ENCODE measurements around the gene PGAM2.

PGAM2 gene

DNA sequence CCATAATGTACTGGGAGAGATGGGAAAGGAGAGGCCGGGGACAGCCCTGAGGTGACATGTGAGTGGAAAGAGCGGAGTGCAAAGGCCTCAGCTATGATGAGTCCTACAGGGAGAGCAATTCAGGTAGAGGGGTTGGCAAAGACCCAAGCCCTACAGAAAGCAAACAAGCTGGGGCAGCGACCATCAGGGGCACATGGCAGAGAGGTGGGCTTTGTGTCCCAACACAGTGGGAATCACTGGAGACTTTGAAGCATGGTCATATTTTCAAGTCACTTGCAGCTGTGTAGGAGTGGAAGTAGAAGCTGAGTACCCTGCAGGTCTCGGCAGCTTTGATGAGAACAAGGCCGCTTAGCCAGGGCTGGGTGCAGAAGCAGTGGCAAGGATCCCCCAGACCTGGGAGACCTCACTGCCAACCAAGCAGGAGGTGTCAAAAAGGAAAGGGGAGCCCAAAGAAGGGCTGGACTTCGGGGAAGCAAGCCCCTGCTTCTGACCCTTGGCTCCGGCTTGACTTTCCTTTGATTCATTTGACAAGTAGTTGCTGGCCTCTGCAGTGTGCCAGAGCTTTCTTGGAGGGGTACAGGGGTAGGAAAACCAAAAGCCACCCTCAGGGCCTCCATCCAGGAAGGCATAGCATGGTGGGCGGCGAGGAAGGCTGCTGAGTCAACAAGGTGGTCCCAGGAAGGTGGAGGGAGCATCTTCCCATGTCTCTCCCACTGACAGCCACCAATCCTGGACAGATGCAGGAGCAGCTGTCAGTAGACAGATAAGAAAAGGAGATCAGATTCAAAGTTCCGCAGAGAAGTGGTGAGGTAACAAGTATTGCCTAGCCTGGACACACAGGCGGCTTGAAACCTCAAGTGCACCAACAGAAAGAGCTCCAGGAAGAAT, 1.9 kb upstream of the PGAM2 start:
- H3K4me3 ChIP-seq (ENCODE audit: low read depth, low read length) = no peak overlapping the region

DNA sequence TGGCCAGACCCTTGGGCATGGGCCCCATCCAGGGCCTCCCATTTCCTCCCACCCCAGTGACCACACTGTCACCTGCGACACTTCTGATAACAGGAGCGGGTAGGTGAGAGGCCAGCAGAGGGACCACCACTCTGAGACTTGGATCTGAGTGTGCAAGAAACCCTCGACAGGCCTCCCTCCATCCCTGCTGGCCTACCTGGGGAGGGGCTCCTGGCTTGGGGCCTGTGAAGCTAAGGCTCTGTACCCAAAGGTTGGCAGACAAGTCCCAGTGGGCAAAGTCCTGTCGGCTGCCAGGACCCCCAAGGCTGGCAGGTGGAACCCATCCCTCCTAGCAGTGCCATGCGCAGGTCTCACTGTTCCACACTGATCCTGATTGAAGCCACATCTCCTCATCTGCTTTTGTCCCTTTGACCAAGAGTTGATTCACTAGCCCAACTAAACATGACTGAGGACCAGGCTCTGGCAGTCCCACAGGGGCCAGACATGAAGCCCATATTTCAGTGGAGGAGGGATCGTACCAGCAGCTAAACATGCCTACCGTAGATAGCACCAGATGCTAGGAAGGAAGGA, 1.2 kb upstream of the PGAM2 start:
- H3K4me3 ChIP-seq (ENCODE audit: low read depth, low read length) = no peak overlapping the region

DNA sequence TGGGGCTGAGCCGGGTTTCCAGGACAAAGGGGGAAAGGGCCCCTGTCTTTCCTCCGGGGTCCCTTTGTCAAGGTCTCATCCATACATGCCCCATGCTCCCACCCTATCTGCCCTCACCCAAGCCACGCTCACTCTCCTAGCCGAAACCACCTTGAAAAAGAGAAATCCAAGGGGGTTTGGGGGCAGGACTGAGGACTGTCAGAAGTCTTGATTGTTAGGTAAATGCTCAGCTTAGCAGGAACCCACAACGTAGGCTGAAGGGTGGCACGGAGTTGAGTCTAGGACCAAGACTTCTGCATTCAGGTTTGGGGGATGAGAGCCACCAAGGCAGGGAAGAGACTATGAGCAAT, 719 bp upstream of the PGAM2 start:
- no peak overlapping the region for H3K4me3 ChIP-seq (ENCODE audit: low read depth, low read length)

DNA sequence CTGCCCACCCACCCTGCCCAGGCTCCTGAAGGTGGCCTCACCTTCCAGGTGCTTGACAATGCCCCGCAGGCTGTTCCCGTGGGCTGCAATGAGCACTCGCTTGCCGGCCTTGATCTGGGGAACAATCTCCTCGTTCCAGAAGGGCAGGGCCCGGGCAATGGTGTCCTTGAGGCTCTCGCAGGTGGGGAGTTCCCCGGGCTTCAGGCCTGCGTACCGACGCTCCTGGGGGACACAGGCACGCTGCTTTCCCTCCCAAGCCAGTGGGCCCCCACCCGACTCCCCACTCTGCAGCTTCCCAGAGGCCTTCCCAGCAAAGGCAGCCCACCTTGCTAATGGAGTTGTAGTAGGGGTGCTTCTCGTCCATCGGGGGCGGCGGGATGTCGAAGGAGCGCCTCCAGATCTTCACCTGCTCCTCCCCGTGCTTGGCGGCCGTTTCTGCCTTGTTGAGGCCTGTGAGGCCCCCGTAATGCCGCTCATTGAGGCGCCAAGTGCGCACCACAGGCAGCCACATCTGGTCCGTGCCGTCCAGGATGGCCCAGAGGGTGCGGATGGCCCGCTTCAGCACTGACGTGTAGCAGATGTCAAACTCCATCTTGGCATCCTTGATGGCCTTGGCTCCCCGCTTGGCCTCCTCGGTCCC, 456 bp downstream of the PGAM2 start:
- no peak overlapping the region for H3K4me3 ChIP-seq (ENCODE audit: low read depth, low read length)

DNA sequence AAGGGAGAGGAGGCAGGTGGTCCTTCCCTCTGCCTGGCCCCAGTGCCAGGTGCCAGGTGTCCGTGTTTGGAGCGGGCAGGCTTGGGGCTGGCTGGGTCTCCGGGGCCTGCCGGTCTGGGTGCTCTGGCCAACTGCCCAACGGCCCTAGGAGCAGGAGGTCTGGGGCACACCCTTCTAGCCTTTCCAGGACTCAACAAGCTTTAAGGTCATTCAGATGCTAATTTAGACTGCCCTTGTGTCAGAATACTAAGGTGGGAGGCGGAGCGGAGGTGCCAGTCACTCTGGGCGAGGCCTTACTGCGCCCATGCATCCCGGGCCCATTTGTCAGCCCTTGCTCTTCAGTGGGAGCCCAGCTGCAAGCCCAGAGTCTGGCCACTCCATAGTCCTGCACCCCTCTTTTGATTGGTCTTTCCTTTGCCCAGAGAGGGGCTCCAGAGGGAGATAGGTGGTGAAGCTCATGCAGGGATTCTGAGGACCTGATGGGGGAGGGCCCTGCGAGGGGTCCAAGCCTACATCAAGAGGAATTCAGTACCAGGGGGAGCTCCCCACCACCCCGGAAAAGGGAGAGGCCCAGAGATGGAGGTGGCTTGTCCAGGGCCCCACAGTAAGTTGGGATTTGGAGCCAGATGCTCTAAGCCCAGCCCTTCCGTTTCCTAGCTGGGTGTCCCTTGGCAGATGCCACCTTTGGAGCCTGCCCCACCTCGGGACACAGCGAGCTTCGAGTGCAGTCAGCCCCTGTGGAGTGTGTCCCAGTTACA, 1.3 kb downstream of the PGAM2 start:
- H3K4me3 ChIP-seq (ENCODE audit: low read depth, low read length) = no peak overlapping the region

DNA sequence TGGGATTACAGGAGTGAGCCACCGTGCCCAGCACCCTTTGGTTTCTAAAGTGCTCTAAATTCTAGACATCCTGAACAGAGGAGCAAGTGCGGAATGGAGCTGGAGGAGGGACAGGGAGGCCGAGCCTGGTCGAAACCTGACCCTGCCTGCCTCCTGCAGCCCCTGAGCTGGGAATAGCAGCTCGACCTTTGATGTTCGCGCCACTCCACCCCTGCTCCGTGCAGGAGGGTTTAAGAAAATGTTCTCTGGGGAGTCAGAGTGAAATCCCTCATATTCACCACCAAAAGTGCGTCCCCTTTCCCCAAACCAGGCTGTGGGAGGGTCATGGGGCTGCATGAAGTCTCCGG, 1.8 kb downstream of the PGAM2 start:
- H3K4me3 ChIP-seq (ENCODE audit: low read depth, low read length) = no peak overlapping the region

DNA sequence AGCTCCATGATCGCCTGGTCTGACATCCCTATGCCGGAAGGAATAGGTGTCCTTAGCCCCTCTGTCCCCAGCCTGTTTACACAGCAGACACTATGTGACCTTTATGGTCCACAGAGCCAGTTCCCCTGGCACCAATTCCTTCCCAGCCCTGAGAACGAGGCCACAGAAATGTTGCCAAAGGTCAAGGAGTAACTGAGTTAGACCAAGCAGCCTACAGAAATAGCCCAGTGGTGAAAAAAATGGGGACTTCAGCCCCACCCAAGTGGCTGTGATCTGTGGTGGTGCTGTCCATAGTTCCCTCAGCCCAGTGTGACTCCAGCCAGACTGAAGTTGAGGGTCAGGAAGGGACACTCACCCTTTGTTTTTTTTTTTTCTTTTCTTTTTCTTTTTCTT, 2.5 kb downstream of the PGAM2 start:
- H3K4me3 ChIP-seq (ENCODE audit: low read depth, low read length) = no peak overlapping the region

DNA sequence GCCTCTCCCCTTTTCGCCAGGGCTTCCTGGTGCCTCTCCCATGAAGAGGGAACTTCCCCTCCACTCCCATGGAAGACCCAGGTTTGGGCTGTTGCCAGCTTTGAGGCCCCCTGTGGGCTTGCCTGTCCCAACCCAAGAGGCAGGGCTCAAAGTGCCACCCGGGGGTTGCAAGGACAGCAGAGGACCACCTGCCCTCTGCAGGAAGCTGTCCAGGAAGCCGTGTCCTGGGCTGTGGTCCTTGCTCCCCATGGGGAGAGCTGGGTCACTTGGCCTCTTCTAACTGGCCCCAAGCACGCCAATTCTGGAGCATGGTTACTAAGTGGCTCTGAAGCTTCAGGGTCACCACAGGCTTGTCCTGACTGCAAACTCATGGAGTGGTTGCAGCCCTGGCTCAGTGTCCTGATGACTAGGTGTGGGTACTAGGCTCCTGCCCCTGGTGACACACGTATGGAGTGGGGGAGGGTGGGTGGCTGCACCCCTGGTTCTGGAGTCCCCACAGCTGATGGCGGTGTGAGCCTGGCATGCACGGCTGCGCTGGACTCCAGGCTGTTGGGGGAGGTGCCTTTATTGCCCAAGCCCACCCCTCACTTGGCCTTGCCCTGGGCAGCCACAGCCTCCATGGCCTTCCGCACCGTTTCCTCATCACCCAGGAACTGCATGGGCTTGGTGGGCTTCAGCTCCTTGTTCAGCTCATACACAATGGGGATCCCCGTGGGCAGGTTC, 3.0 kb downstream of the PGAM2 start:
- H3K4me3 ChIP-seq (ENCODE audit: low read depth, low read length) = no peak overlapping the region

DNA sequence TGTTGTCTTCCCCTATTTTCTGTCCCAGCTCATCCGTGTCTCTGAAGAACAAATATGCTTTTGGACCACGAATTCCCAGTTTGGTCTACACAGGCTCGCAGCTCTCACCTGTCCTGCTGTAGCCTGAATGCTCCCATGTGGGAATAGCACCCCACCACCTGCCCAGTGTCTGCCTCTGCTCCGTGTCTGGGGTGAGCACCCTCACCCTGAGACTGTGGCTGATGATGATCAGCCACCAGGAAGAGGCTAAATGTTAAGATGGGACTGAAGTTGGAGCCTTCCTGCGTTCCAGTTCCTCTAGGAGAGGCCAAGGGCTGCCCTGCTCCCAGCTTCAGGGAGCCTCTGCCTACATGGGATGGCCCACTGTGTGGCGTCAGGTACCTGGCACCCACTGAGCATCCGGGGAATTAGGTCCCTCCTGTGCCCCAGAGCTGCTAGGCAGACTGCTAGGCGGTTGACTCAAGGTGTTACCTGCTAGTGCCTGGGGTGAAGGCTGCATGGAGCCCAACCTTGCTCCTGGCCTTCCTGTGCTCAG, 3.7 kb downstream of the PGAM2 start:
- no peak overlapping the region for H3K4me3 ChIP-seq (ENCODE audit: low read depth, low read length)

DNA sequence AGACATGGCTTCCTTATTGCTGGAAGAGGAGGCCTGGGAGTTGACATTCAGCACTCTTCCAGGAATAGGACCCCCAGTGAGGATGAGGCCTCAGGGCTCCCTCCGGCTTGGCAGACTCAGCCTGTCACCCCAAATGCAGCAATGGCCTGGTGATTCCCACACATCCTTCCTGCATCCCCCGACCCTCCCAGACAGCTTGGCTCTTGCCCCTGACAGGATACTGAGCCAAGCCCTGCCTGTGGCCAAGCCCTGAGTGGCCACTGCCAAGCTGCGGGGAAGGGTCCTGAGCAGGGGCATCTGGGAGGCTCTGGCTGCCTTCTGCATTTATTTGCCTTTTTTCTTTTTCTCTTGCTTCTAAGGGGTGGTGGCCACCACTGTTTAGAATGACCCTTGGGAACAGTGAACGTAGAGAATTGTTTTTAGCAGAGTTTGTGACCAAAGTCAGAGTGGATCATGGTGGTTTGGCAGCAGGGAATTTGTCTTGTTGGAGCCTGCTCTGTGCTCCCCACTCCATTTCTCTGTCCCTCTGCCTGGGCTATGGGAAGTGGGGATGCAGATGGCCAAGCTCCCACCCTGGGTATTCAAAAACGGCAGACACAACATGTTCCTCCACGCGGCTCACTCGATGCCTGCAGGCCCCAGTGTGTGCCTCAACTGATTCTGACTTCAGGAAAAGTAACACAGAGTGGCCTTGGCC, 4.3 kb downstream of the PGAM2 start:
- no peak overlapping the region for H3K4me3 ChIP-seq (ENCODE audit: low read depth, low read length)

DNA sequence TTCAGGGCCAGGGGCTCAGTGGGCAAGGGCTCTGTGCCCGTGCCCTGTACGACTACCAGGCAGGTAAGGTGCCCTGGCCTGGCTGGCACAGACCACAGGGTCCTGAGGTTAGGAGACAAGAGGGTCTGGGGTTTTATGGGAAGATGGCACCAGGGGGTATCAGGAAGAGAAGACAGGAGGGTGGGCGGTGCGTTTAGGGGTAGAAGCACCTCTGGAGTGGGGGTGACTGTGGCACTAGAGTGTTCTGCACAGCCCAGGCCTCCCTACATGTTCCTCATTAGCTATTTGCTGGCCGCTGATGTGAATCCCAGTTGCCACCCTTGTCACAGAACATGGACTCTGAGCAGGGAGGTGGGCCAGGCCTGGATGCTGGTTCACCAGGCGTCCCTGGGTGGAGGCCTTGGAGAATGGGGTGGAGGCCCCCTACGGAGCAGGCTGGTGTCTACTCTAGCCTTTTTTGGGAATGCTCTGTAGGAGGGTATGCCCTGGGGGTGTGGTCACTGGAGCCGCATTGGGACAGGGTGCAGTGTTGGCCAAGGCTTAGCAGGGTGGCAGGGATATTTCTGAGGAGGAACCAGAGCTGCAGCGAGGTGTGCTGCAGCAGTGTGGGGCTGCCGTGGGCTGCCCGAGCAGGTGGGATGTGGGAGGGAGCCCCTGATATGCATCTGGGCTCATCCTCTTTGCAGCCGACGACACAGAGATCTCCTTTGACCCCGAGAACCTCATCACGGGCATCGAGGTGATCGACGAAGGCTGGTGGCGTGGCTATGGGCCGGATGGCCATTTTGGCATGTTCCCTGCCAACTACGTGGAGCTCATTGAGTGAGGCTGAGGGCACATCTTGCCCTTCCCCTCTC, 5.0 kb downstream of the PGAM2 start:
- H3K4me3 ChIP-seq (ENCODE audit: low read depth, low read length) = no peak overlapping the region

DNA sequence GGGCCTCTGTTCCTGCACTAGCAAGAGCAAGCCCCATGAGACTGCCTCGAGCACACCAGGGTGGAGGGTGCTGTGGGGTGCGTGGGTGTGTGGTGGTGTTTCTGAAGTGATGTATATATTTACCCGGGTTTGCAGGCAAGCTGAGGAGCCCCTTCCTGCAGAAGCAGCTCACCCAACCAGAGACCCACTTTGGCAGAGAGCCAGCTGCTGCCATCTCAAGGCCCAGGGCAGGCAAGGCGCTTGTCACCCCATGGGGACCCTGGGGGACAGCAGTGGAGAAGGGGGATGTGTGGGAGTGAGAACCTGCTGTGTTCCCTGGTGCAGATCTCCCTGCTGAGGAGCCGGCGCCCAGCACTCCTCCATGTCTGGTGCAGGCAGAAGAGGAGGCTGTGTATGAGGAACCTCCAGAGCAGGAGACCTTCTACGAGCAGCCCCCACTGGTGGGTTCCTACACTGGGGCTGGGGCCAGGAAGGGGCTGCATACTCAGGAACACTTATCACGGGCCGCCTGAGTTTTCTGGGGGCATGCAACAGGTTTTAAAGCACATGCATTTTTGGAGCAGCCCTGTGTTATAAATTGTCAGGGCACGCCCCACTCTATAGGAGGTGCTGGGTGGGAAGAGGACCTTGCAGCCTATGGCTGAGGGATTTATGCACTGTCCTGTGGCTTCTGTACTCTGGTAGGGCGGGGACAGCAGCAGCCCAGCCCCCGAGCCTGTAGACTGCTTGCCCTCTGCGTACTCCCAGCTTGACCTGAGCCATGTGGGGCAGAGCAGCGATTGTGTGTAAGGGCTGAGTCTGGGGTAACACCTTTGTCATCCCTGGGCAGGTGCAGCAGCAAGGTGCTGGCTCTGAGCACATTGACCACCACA, 5.9 kb downstream of the PGAM2 start:
- no peak overlapping the region for H3K4me3 ChIP-seq (ENCODE audit: low read depth, low read length)

DNA sequence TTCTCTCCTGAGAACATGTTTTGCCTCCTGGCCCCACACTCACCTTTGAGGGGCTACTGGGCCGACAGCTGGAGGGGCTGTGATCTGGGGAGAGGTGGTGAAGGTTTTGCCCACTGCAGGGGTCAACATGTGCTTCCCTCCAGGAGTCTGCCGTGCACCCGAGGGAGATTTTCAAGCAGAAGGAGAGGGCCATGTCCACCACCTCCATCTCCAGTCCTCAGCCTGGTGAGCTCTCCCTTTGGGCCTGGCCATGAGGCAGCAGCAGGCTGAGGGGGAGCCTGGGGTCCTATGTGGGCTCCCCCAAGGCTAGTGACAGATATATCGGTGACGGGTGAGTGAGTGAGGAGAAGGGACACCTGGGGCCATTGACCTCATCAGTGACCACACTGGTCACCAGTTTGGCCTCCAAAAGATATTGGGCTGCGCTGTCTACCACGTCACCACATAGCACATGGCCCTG, 6.6 kb downstream of the PGAM2 start:
- H3K4me3 ChIP-seq (ENCODE audit: low read depth, low read length) = no peak overlapping the region

DNA sequence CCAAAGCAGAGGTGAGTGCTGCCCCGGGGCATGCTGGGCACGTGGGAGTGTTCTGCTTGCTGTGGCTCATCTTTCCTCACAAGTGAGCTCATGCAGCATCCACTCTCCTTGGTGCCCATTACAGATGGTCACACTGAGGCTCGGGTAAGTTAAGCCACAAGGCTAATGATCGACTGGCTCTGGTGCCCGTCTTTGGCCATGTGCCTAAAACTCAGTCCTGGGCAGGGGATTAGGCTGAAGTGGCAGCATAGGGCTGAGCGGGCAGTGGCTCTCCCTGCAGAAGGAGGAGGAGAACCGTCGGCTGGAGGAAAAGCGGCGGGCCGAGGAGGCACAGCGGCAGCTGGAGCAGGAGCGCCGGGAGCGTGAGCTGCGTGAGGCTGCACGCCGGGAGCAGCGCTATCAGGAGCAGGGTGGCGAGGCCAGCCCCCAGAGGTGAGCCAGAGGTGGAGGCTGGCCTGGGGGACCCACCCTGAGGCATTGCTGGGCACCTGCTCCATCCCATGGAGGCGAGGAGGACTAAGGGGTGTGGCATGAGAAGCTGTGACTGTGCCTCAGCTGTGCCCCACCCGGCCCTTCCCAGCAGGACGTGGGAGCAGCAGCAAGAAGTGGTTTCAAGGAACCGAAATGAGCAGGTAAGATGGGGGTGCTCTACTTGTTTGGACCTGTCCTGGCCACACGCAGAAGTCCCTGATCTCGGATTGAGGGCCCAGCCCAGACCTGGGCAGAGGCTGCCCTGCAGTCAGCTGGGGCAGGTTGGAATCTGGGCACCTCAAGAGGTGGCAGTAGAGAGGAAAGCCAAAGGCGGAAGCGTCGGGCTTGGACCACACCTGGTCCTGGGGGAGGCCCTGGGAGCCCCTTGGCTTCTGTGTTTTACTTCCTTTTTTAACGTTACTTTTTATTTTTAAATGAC, 7.3 kb downstream of the PGAM2 start:
- no peak overlapping the region for H3K4me3 ChIP-seq (ENCODE audit: low read depth, low read length)

DNA sequence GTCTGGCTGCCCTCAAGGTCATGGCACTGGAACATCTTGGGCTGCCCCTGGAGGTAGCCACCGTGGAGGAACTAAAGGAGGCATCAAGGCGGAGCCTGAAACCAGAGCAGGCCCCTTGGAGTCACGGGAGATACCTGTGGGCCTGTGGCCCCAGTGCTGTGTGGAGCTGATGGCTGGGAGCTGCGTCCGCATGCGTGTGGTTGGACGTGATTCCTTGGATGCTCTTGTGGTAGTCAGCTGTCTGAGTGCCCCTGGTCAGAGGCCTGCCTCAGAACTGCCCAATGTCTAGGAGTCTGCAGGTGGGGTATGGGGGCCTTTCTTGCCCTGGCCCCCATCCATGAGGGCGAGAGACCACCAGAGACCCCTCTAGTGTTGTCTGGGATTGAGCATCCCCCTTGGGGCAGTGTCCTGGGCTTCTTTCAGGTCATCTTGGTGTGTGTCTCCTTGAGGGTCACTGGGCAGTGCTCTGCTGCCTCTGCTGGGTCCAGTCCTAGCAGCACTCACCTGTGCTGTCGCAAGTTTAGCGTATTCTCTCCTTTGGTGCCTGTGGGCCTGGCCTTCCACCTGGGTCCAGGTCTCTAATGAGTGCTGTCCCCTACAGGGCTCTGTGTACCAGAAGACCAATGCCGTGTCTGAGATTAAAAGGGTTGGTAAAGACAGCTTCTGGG, 8.1 kb downstream of the PGAM2 start:
- H3K4me3 ChIP-seq (ENCODE audit: low read depth, low read length) = no peak overlapping the region

DNA sequence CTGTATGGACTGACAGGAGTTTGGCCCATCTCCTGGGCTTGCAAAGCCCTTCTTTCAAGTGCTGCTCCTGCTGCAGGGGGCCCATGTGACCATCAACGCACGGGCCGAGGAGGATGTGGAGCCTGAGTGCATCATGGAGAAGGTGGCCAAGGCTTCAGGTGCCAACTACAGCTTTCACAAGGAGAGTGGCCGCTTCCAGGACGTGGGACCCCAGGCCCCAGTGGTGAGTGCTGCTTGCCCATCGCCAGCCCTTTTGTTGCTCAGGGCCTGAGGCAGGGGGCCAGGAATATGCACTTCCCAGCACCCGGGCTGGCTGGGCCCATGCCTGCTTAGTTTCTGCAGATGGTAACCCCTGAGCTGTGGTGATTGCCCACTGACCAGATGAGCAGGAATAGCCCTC, 8.7 kb downstream of the PGAM2 start:
- no peak overlapping the region for H3K4me3 ChIP-seq (ENCODE audit: low read depth, low read length)
